ENCODE results near the gene TATDN3.

GRCh38 chr1:212852105-212852688 is 60.5 kb downstream of the TATDN3 start:
- TF ChIP-seq CTCF (IDR thresholded peaks at IDR 0.05) (no peak), POLR2A (IDR thresholded peaks at IDR 0.05) (no peak)
